Endothelial cell of umbilical vein (primary cell): ENCODE results near the gene THSD4. TPM values are rescaled to one million over a fixed set of nuclear protein-coding genes. Genes with fewer than 3 reads are reported as not detected.

Source experiments
- BruUV-seq: library from RNA; stranded (reverse); fragments of 400-500 nt; replicated peaks from 2 replicates; lab custom pipeline; 2021; lab: Mats Ljungman, UMichigan
- CTCF ChIA-PET: fragments of 300-600, 350-600 bp; sonication (Branson Sonifier 250); formaldehyde crosslinking; loops from one replicate; lab custom pipeline; 2021; ENCODE audit warnings: antibody characterized with exemption, inconsistent platforms; lab: Charles Lee
- POLR2A ChIA-PET: fragments of 300-600, 350-600 bp; sonication (Branson Sonifier 250); formaldehyde crosslinking; loops from one replicate; lab custom pipeline; 2021; ENCODE audit warnings: antibody characterized with exemption, inconsistent platforms; lab: Charles Lee
- DNase-seq: peaks from one replicate; pipeline ENCODE4 v3.0.0-alpha.2; 2011; ENCODE audit warnings: low read depth, low spot score
- FAIRE-seq: peaks from 2 replicates; lab custom pipeline; 2011; peaks lifted over from hg19 to GRCh38; lab: Jason Lieb, UNC
- H2AFZ ChIP-seq: 2 replicates; pipeline ENCODE4 v1.6.0; 2012; ENCODE audit warnings: low read depth, low read length, control low read depth, inconsistent platforms
- H3K27ac ChIP-seq: 2 replicates; pipeline ENCODE4 v1.5.1; 2011; ENCODE audit warnings: low read depth, mild to moderate bottlenecking, control low read depth, low read length, moderate library complexity; ENCODE audit not compliant: insufficient read depth
- H3K27me3 ChIP-seq, 2 experiments: 2 replicates each; pipeline versions ENCODE4 v1.6.0 to v1.6.1; 2011; ENCODE audit warnings: low read length in 2 of 2, mixed read lengths in 1 of 2; ENCODE audit not compliant: control insufficient read depth in 2 of 2, insufficient read depth in 2 of 2
- H3K36me3 ChIP-seq, 2 experiments: 2 replicates in 1 of 2; 3 replicates in 1 of 2; pipeline ENCODE4 v1.5.1; 2011; ENCODE audit warnings: low read length in 2 of 2, mild to moderate bottlenecking in 1 of 2, moderate library complexity in 1 of 2; ENCODE audit not compliant: control insufficient read depth in 2 of 2, insufficient read depth in 2 of 2; ENCODE audit errors: extremely low read depth in 1 of 2
- H3K4me1 ChIP-seq: 3 replicates; pipeline ENCODE4 v1.5.1; 2011; ENCODE audit warnings: mild to moderate bottlenecking, low read length; ENCODE audit not compliant: control insufficient read depth, insufficient read depth; ENCODE audit errors: extremely low read depth
- H3K4me2 ChIP-seq: 2 replicates; pipeline ENCODE4 v1.6.1; 2011; ENCODE audit warnings: low read length, control low read depth, mixed read lengths; ENCODE audit not compliant: insufficient read depth
- H3K4me3 ChIP-seq, 3 experiments: fragments of 200-600 bp in 1 of 3; sonication (generic), shearing (Covaris generic) in 1 of 3; replicated peaks in 1 of 3; 2 replicates each; pipeline ENCODE4 v1.5.1; 2011 to 2016; ENCODE audit warnings: control low read depth in 3 of 3, low read length in 3 of 3, mild to moderate bottlenecking in 2 of 3, inconsistent platforms in 1 of 3, low read depth in 1 of 3, moderate library complexity in 1 of 3; ENCODE audit not compliant: insufficient read depth in 1 of 3
- H3K79me2 ChIP-seq: 2 replicates; pipeline ENCODE4 v1.6.0; 2012; ENCODE audit warnings: low read length, inconsistent platforms; ENCODE audit not compliant: control insufficient read depth, insufficient read depth
- H3K9ac ChIP-seq: replicated peaks from 2 replicates; pipeline ENCODE3; 2011; ENCODE audit warnings: low read length, control low read depth; ENCODE audit not compliant: insufficient read depth; ENCODE audit errors: extremely low read depth
- H3K9me1 ChIP-seq: replicated peaks from 3 replicates; pipeline ENCODE4 v1.6.0; 2011; ENCODE audit warnings: mild to moderate bottlenecking, low read length; ENCODE audit not compliant: control insufficient read depth, insufficient read depth; ENCODE audit errors: extremely low read depth
- H3K9me3 ChIP-seq: replicated peaks from 2 replicates; pipeline ENCODE4 v1.5.1; 2012; ENCODE audit warnings: low read length, inconsistent platforms; ENCODE audit not compliant: control insufficient read depth, insufficient read depth
- H4K20me1 ChIP-seq: replicated peaks from 2 replicates; pipeline ENCODE3; 2011; ENCODE audit warnings: mild to moderate bottlenecking, low read length; ENCODE audit not compliant: control insufficient read depth, insufficient read depth; ENCODE audit errors: extremely low read depth
- EZH2 ChIP-seq: IDR thresholded peaks from 2 replicates; pipeline ENCODE4 v1.6.1; 2012; ENCODE audit warnings: borderline replicate concordance, low read depth, mild to moderate bottlenecking, moderate library complexity, low read length, inconsistent platforms; ENCODE audit not compliant: severe bottlenecking
- FOS ChIP-seq: IDR thresholded peaks from 2 replicates; pipeline ENCODE4 v1.6.1; 2011; ENCODE audit warnings: mild to moderate bottlenecking, low read length, moderate library complexity, borderline replicate concordance; ENCODE audit not compliant: insufficient read depth
- GATA2 ChIP-seq: IDR thresholded peaks from 2 replicates; pipeline ENCODE4 v1.7.0; 2011; ENCODE audit warnings: low read depth, mild to moderate bottlenecking, moderate library complexity, mixed read lengths, low read length; ENCODE audit not compliant: insufficient read length, insufficient read depth
- POLR2A ChIP-seq: IDR thresholded peaks from 2 replicates; pipeline ENCODE4 v1.6.1; 2012; ENCODE audit warnings: low read depth, mild to moderate bottlenecking, control low read depth, low read length
- POLR2AphosphoS5 ChIP-seq: IDR thresholded peaks from 2 replicates; pipeline ENCODE4 v1.6.1; 2012; ENCODE audit warnings: low read depth, mild to moderate bottlenecking, control low read depth, low read length, moderate library complexity; ENCODE audit not compliant: insufficient read depth
- dilution Hi-C: fragments of 300-500 bp; cut with MboI; formaldehyde crosslinking; loops from one replicate; pipeline ENCODE4 v1.15.0; 2019; ENCODE audit warnings: low sequenced_read_pairs; ENCODE audit not compliant: extremely low pct_ligation_motif_present
- intact Hi-C: fragments of 100-400 bp; cut with micrococcal nuclease; formaldehyde crosslinking; loops from one replicate; pipeline ENCODE4 v1.10.0; 2022
- polyA plus RNA-seq, 4 experiments: library from polyadenylated mRNA; depleted of rRNA in 3 of 4; stranded (reverse) in 3 of 4; unstranded in 1 of 4; fragments of >200 nt; gene quantifications; 2 replicates each; pipeline versions ENCODE4 v1.2.1 to v1.2.3, GENCODE V29; 2011 to 2012; ENCODE audit warnings: missing spikeins in 1 of 4
- total RNA-seq: library from RNA; stranded (reverse); gene quantifications from 2 replicates; pipeline ENCODE4 v1.2.3, GENCODE V29; 2021
- TF ChIP-seq, protein P1 (sequence below), 2 donors: IDR thresholded peaks; 1 replicate in 1 of 2; 2 replicates in 1 of 2; pipeline ENCODE4 v1.5.1; 2011; ENCODE audit warnings: low read length in 2 of 2, mild to moderate bottlenecking in 2 of 2, moderate library complexity in 2 of 2, control low read depth in 1 of 2, inconsistent platforms in 1 of 2, low read depth in 1 of 2; ENCODE audit not compliant: insufficient read depth in 1 of 2; ENCODE audit errors: extremely low read depth in 1 of 2

THSD4 gene
- total and polyA plus RNA-seq, 2 donors (not counting 3 experiments of a cell fraction or from before 2014, with no cell fraction given), result 9.9 to 25.4 TPM

DNA sequence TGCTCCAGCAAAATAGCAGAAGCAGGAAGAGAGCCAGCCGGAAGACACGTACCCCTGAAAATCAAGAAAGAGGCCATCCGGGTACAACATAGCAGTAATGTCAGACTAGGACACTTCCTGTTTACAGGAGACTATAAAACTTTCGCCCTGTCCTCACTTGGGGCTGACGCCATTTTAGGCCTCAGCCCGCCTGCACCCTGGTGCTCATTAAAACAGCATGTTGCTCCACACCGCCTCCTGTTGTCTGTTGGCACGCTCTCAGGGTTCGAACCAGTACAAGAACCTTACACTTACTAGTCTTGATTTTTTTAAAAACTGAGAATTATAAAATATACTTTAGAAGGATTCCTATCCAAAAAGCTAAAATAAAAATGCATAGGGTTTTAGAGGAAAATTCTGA is 535.3 kb downstream of the THSD4 start:
- ChIA-PET POLR2A (no interaction called here), CTCF (no interaction called here)
- DNase-seq (no peak), FAIRE-seq (no peak)
- Histone ChIP-seq H3K4me3 (no peak overlapping the region), H3K27me3 (peaks cover 0 to 2% of the 10 kb centered on the region in 2 experiments), H3K9ac (no peak overlapping the region), H3K36me3 (no peaks in the 10 kb centered on the region), H3K4me1 (peaks cover 15% of the 10 kb centered on the region), H4K20me1 (no peaks in the 10 kb centered on the region), H3K9me1 (no peaks in the 10 kb centered on the region), H2AFZ (no peak overlapping the region), H3K79me2 (no peaks in the 10 kb centered on the region), H3K9me3 (no peaks in the 10 kb centered on the region), H3K4me2 (no peak overlapping the region), H3K27ac (no peak overlapping the region)
- no TSS peak for BruUV-seq
- TF ChIP-seq FOS, result no peak
- TF ChIP-seq EZH2, result no peak
- no peak for TF ChIP-seq POLR2AphosphoS5
- TF ChIP-seq, protein P1, sequence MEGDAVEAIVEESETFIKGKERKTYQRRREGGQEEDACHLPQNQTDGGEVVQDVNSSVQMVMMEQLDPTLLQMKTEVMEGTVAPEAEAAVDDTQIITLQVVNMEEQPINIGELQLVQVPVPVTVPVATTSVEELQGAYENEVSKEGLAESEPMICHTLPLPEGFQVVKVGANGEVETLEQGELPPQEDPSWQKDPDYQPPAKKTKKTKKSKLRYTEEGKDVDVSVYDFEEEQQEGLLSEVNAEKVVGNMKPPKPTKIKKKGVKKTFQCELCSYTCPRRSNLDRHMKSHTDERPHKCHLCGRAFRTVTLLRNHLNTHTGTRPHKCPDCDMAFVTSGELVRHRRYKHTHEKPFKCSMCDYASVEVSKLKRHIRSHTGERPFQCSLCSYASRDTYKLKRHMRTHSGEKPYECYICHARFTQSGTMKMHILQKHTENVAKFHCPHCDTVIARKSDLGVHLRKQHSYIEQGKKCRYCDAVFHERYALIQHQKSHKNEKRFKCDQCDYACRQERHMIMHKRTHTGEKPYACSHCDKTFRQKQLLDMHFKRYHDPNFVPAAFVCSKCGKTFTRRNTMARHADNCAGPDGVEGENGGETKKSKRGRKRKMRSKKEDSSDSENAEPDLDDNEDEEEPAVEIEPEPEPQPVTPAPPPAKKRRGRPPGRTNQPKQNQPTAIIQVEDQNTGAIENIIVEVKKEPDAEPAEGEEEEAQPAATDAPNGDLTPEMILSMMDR (IDR thresholded peaks at IDR 0.05; ENCODE audit: extremely low read depth in 1 of 2, insufficient read depth in 1 of 2, low read depth in 1 of 2, low read length in 2 of 2), result no peak
- no peak for TF ChIP-seq POLR2A
- dilution Hi-C loops (no loop called here), intact Hi-C loops (loop anchor here (1.0 to 2.0 kb wide), 5 partner anchors 75 to 678 kb away; no protein-coding TSS in a partner anchor)

DNA sequence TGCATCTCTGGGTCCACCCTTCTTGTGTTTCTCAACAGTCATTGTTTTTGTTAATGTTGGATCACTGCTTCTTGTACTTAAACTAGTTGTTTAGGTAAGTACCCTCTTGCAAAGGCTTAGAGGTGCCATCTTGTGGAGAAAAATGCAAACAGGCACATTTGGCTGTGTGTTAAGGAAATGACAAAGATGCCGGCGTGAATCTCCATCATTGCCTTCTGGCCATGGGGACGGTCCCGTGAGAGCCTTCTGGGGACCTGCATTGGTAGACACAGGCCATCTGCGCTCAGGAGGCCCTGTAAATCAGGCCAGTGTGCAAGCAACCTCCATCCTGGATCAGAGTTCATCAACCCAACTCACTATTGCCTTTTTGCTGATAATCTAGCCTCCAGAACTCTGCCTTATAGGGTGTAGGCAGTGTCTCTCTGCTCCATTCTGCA is 536.5 kb downstream of the THSD4 start:
- Histone ChIP-seq H3K9ac (no peak overlapping the region), H4K20me1 (no peaks in the 10 kb centered on the region), H3K27me3 (peaks cover 0 to 2% of the 10 kb centered on the region in 2 experiments), H3K9me1 (no peaks in the 10 kb centered on the region), H3K27ac (no peak overlapping the region), H3K9me3 (no peaks in the 10 kb centered on the region), H3K4me1 (peaks cover 15% of the 10 kb centered on the region), H3K4me3 (no peak overlapping the region), H3K36me3 (no peaks in the 10 kb centered on the region), H3K79me2 (no peaks in the 10 kb centered on the region), H3K4me2 (no peak overlapping the region), H2AFZ (no peak overlapping the region)
- dilution Hi-C loops, result no loop called here
- no TSS peak for BruUV-seq
- FAIRE-seq, result no peak
- intact Hi-C loops, result loop anchor here (1.0 to 2.0 kb wide), 5 partner anchors 76 to 679 kb away; no protein-coding TSS in a partner anchor
- ChIA-PET CTCF (interaction anchor here (1.0 to 3.9 kb wide), 3 partner anchors 77 to 204 kb away, joined by 5 to 25 read pairs (median 10); no protein-coding TSS in a partner anchor), POLR2A (no interaction called here)
- no peak for TF ChIP-seq GATA2
- no peak for TF ChIP-seq POLR2AphosphoS5
- no peak for TF ChIP-seq FOS
- TF ChIP-seq, protein P1 (IDR thresholded peaks at IDR 0.05; ENCODE audit: extremely low read depth in 1 of 2, insufficient read depth in 1 of 2, low read depth in 1 of 2, low read length in 2 of 2), result peak; percentile 38 to 43
- peak; percentile 64 for DNase-seq
